Measurements from ENCODE around the gene HSPA4L.

HSPA4L gene

DNA sequence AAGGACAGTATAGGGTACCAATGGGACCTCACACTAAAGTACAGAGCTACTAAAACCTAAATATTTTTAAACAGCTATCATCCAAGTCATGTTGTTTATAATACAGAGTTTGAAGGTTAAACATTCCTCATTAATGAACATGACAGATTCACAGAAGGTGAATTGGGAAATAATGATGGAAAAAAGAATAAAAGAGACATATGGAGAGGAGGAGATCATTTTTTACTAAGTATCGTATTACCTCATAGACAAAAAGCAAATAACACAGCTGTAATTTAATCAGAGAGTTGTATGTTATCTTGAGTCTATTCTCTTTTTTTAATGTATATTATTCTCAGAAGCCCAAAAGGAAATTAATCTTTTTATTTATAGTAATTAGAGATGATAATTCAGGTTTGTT lies 106.4 kb downstream of the HSPA4L start:
- H3K4me1 ChIP-seq (ENCODE audit: control insufficient read depth, low read length): peaks cover 24% of the 10 kb centered on the region
- H3K27me3 ChIP-seq (ENCODE audit: control insufficient read depth, low read length): no peaks in the 10 kb centered on the region
- no peaks in the 10 kb centered on the region for H3F3A ChIP-seq (ENCODE audit: control insufficient read depth, insufficient read depth)
- no peaks in the 10 kb centered on the region for H3K9me2 ChIP-seq (replicated peaks; ENCODE audit: control insufficient read depth, low read length)
- H3K36me3 ChIP-seq (ENCODE audit: control insufficient read depth, low read length): peaks cover 96% of the 10 kb centered on the region
- peak overlapping the region; percentile 36; the same call in 1 of the 2 replicates for H3K4me2 ChIP-seq (ENCODE audit: low read length)
- peaks cover 60% of the 10 kb centered on the region for H3K79me2 ChIP-seq (ENCODE audit: control insufficient read depth, low read length)
- peak overlapping the region; percentile 11; the same call in 1 of the 2 replicates for H3K4me3 ChIP-seq (ENCODE audit: low read length)
- no peaks in the 10 kb centered on the region for H3K9me3 ChIP-seq (ENCODE audit: control insufficient read depth, insufficient read depth, low read length)
- TF ChIP-seq EZH2phosphoT487 (IDR thresholded peaks at IDR 0.05; ENCODE audit: borderline replicate concordance, low read length) (no peak), CTCF (IDR thresholded peaks at IDR 0.05; ENCODE audit: low read depth, low read length, poor library complexity, severe bottlenecking) (no peak)
- H4K20me1 ChIP-seq (ENCODE audit: control insufficient read depth, insufficient read depth, low read depth, low read length): 0 out of 2 replicates have a peak, but pooled peaks cover 5% of the 10 kb centered on the region
- H3K27ac ChIP-seq (ENCODE audit: low read depth, low read length): no peak overlapping the region

DNA sequence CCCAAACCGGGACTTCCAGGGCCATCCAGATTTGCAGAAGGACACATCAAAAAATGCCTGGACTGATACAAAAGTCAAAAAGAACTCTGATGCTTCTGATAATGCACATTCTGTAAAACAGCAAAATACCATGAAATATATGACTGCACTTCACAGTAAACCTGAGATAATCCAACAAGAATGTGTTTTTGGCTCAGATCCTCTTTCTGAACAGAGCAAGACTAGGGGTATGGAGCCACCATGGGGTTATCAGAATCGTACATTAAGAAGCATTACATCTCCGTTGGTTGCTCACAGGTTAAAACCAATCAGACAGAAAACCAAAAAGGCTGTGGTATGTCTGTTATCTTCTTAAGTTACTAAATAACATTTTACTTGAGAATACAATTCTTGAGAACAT lies 107.8 kb downstream of the HSPA4L start:
- Histone ChIP-seq H3K4me2 (ENCODE audit: low read length) (no peak overlapping the region), H3K27me3 (ENCODE audit: control insufficient read depth, low read length) (no peaks in the 10 kb centered on the region), H3K9me2 (replicated peaks; ENCODE audit: control insufficient read depth, low read length) (no peaks in the 10 kb centered on the region), H3K36me3 (ENCODE audit: control insufficient read depth, low read length) (peaks cover 92% of the 10 kb centered on the region), H3K4me1 (ENCODE audit: control insufficient read depth, low read length) (peaks cover 24% of the 10 kb centered on the region), H4K20me1 (ENCODE audit: control insufficient read depth, insufficient read depth, low read depth, low read length) (0 out of 2 replicates have a peak, but pooled peaks cover 5% of the 10 kb centered on the region), H3K79me2 (ENCODE audit: control insufficient read depth, low read length) (peaks cover 51% of the 10 kb centered on the region), H3K27ac (ENCODE audit: low read depth, low read length) (no peak overlapping the region), H3K9me3 (ENCODE audit: control insufficient read depth, insufficient read depth, low read length) (no peaks in the 10 kb centered on the region), H3F3A (ENCODE audit: control insufficient read depth, insufficient read depth) (0 out of 2 replicates have a peak, but pooled peaks cover 3% of the 10 kb centered on the region), H3K4me3 (ENCODE audit: low read length) (no peak overlapping the region)
- TF ChIP-seq EZH2phosphoT487 (IDR thresholded peaks at IDR 0.05; ENCODE audit: borderline replicate concordance, low read length): no peak
- TF ChIP-seq CTCF (IDR thresholded peaks at IDR 0.05; ENCODE audit: low read depth, low read length, poor library complexity, severe bottlenecking): no peak

All from DOHH2 (cell line).